ENCODE data around the gene COL23A1.

DNA sequence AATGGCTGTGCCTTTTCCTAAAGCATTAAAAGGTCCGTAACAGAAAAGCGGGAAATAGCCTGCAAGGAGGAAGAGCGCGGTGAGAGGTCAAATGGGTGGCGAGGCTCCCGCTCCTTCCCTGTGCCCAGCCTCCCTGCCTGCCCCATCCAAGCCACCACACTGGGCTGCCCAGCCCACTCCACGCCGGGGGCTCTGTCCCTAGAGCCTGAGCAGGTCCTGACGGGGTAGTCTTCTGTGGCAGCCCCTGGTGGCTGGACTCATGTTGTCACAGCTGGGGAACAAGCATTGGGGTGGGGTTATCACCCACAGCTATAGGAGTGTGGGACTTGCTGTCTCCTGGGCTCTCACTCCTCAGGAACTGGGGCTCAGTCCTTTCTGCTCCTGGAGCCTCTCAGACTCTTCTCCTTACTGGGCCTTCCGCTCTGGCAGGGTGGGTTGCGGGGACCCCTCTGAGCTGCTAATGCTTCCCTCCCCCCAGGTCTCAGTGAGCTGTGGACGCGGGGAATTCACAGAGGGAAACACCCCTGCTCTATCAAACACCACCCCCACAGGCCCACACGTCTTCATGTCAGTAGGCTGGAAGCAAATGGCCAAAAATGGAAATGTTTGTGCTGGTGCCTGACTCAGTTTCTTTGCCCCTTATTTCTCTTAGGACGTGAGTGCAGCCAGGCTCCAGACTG lies 205.2 kb downstream of the COL23A1 start:
- no peak for TF ChIP-seq TAF1 (IDR thresholded peaks at IDR 0.05; ENCODE audit: low read depth, low read length)
- no peak for TF ChIP-seq POLR2AphosphoS5 (IDR thresholded peaks at IDR 0.05; ENCODE audit: low read depth, low read length)
- no peak for TF ChIP-seq POLR2A (IDR thresholded peaks at IDR 0.05; ENCODE audit: low read depth, low read length)
